HL-60 (cell line): Measurements from ENCODE around the gene DIAPH3.

Source experiments
- GABPA ChIP-seq: IDR thresholded peaks from 2 replicates; pipeline ENCODE4 v1.6.1; 2012; ENCODE audit warnings: low read depth
- POLR2AphosphoS5 ChIP-seq: IDR thresholded peaks from 2 replicates; pipeline ENCODE4 v1.6.1; 2012; ENCODE audit warnings: low read depth
- REST ChIP-seq: IDR thresholded peaks from 2 replicates; pipeline ENCODE4 v1.6.1; 2012; ENCODE audit warnings: low read depth; ENCODE audit not compliant: insufficient replicate concordance
- SPI1 ChIP-seq: IDR thresholded peaks from 2 replicates; pipeline ENCODE4 v1.6.1; 2012; ENCODE audit warnings: low read depth, mild to moderate bottlenecking, borderline replicate concordance
- TF ChIP-seq, protein P1 (sequence below): IDR thresholded peaks from one replicate; pipeline ENCODE4 v1.5.1; 2011; ENCODE audit warnings: low read length, control low read depth, inconsistent platforms; ENCODE audit not compliant: insufficient read depth

GRCh38 chr13:59677430-59677829 lies 486.3 kb downstream of the DIAPH3 start:
- TF ChIP-seq POLR2AphosphoS5 (no peak), REST (no peak), GABPA (no peak), SPI1 (no peak)
- TF ChIP-seq, protein P1, sequence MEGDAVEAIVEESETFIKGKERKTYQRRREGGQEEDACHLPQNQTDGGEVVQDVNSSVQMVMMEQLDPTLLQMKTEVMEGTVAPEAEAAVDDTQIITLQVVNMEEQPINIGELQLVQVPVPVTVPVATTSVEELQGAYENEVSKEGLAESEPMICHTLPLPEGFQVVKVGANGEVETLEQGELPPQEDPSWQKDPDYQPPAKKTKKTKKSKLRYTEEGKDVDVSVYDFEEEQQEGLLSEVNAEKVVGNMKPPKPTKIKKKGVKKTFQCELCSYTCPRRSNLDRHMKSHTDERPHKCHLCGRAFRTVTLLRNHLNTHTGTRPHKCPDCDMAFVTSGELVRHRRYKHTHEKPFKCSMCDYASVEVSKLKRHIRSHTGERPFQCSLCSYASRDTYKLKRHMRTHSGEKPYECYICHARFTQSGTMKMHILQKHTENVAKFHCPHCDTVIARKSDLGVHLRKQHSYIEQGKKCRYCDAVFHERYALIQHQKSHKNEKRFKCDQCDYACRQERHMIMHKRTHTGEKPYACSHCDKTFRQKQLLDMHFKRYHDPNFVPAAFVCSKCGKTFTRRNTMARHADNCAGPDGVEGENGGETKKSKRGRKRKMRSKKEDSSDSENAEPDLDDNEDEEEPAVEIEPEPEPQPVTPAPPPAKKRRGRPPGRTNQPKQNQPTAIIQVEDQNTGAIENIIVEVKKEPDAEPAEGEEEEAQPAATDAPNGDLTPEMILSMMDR, result no peak
